Fibroblast of pulmonary artery (primary cell): Measurements from ENCODE around the gene CNTRL.

Source experiments
- DNase-seq: peaks from one replicate; pipeline ENCODE4 v3.0.0-alpha.2; 2010; ENCODE audit warnings: low read depth
- H3K4me3 ChIP-seq: replicated peaks from 2 replicates; pipeline ENCODE4 v1.5.1; 2011; ENCODE audit warnings: low read depth, mild to moderate bottlenecking, control low read depth, low read length, moderate library complexity
- CTCF ChIP-seq: IDR thresholded peaks from 2 replicates; pipeline ENCODE4 v1.5.1; 2011; ENCODE audit warnings: mild to moderate bottlenecking, control low read depth, low read length, inconsistent platforms; ENCODE audit errors: missing control alignments

The CNTRL gene

GRCh38 chr9:121226175-121226574 lies 151.4 kb downstream of the CNTRL start:
- TF ChIP-seq CTCF: no peak
- DNase-seq: no peak

More at GRCh38 chr9:121226175-121226574, 151.4 kb downstream of the CNTRL start:
- no peak overlapping the region for H3K4me3 ChIP-seq
